ENCODE measurements around the gene ACTR2. TPM values are rescaled to one million over a fixed set of nuclear protein-coding genes. Genes with fewer than 3 reads are reported as not detected.
A peak's percentile ranks its signal among the peaks of the same experiment; 100 is the strongest.
"Not testable (repeated sequence)": the region's sequence is repeated elsewhere in the genome, so short reads cannot be mapped to it uniquely, and the experiment has no call there.

The ACTR2 gene
- 100 to 1,000 TPM in 3 of 4 donors, 10 to 100 TPM in 1; 90.3 to 126 (median 109) TPM for total RNA-seq

DNA sequence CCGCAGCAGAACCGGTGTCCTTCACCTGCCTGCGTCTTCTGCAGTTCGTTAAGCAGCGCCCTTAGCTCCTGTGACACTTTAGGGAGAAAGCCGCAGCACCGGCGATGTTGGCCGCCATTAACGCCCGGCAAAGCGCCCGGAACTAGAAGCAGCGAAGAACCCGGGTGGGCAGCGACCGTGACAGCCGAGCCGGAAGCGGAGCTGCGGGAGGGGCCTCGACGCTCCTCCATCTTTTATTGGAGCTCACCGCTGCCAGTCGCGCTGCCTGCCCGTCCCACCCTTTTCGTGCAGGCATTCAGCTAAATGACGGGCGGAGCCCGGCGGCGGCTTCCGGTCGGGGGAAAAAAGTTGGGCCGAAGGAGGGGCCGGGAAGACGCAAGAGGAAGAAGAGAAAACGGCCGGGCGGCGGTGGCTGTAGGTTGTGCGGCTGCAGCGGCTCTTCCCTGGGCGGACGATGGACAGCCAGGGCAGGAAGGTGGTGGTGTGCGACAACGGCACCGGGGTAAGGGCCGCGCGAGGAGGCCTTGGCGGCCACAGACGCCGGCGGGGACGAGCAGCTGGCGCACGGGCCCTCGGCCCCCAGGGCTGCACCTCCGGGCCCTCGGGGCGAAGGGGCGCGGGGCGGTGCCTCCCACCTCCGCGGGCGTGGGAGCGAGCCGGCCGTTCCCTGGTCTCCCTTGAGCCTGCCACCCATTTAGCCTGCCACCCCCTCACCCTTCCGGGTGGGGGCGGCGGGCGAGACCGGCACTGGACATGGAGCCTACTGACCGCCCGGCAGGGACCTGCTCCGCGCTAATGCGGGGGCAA lies at the start of gene ACTR2:
TSS of gene ACTR2 (plus strand) at position 376 of the 807 bp plus-strand sequence. CDS start at position 455, 79 bp downstream.
- TF ChIP-seq EP300 (IDR thresholded peaks at IDR 0.05) (no peak), POLR2AphosphoS5 (IDR thresholded peaks at IDR 0.05) (peak; percentile 73), POLR2A (IDR thresholded peaks at IDR 0.05) (peak; percentile 83 to 91)
- TF ChIP-seq, protein P1, sequence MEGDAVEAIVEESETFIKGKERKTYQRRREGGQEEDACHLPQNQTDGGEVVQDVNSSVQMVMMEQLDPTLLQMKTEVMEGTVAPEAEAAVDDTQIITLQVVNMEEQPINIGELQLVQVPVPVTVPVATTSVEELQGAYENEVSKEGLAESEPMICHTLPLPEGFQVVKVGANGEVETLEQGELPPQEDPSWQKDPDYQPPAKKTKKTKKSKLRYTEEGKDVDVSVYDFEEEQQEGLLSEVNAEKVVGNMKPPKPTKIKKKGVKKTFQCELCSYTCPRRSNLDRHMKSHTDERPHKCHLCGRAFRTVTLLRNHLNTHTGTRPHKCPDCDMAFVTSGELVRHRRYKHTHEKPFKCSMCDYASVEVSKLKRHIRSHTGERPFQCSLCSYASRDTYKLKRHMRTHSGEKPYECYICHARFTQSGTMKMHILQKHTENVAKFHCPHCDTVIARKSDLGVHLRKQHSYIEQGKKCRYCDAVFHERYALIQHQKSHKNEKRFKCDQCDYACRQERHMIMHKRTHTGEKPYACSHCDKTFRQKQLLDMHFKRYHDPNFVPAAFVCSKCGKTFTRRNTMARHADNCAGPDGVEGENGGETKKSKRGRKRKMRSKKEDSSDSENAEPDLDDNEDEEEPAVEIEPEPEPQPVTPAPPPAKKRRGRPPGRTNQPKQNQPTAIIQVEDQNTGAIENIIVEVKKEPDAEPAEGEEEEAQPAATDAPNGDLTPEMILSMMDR (IDR thresholded peaks at IDR 0.05): peak in 3 of 4 experiments; percentile 4 to 5 (median 4)
- no peaks in the 10 kb centered on the region for H3K9me3 ChIP-seq
- H3K27ac ChIP-seq: peak within 1 kb of the TSS; percentile 96 to 100 (median 98)
- ATAC-seq: peak; percentile 99
- H3K4me3 ChIP-seq: peak within 1 kb of the TSS; percentile 93 to 98
- H3K27me3 ChIP-seq: no peaks in the 10 kb centered on the region
- WGBS, 2 donors (ENCODE audit: low coverage in 1 of 2): no CpG with 5 or more reads among the region's 82 CpGs
- peaks cover 6 to 55% (median 27%) of the 10 kb centered on the region in 3 donors for H3K4me1 ChIP-seq
- peaks cover 0 to 4% of the 10 kb centered on the region in 2 donors for H3K36me3 ChIP-seq

- Histone ChIP-seq H3K36me3 (no peaks in the 10 kb centered on the region), H3K4me1 (peaks cover 0 to 8% (median 0%) of the 10 kb centered on the region in 3 donors), H3K27ac (no peak overlapping the region), H3K4me3 (no peak overlapping the region), H3K9me3 (no peaks in the 10 kb centered on the region), H3K27me3 (peaks cover under 1% of the 10 kb centered on the region)
- no peak for ATAC-seq
- TF ChIP-seq POLR2AphosphoS5 (IDR thresholded peaks at IDR 0.05) (no peak), EP300 (IDR thresholded peaks at IDR 0.05) (no peak), POLR2A (IDR thresholded peaks at IDR 0.05) (no peak)
- TF ChIP-seq, protein P1 (IDR thresholded peaks at IDR 0.05): no peak
- 57% methylated on average over 1 of the region's 5 CpGs; no CpG with 5 or more reads in 1 of the 2 donors for whole genome bisulfite sequencing, 2 donors (ENCODE audit: low coverage in 1 of 2)
Measured at GRCh38 chr2:65182570-65182969, 45.1 kb upstream of the ACTR2 start.

GRCh38 chr2:65183406-65183805 lies 44.2 kb upstream of the ACTR2 start:
- not testable (repeated sequence) for H3K4me1 ChIP-seq, H3K4me3 ChIP-seq, ATAC-seq, H3K9me3 ChIP-seq, H3K27ac ChIP-seq, H3K27me3 ChIP-seq, H3K36me3 ChIP-seq
- WGBS, 2 donors (ENCODE audit: low coverage in 1 of 2): 87% methylated on average over 3 of the region's 4 CpGs; no CpG with 5 or more reads in 1 of the 2 donors

- no peaks in the 10 kb centered on the region for H3K36me3 ChIP-seq
- H3K9me3 ChIP-seq: no peaks in the 10 kb centered on the region
- no peak for ATAC-seq
- H3K27ac ChIP-seq: no peak overlapping the region
- H3K4me3 ChIP-seq: no peak overlapping the region
- 100% methylated on average over 1 of the region's 3 CpGs; no CpG with 5 or more reads in 1 of the 2 donors for WGBS, 2 donors (ENCODE audit: low coverage in 1 of 2)
- TF ChIP-seq POLR2AphosphoS5 (IDR thresholded peaks at IDR 0.05) (no peak), POLR2A (IDR thresholded peaks at IDR 0.05) (no peak), EP300 (IDR thresholded peaks at IDR 0.05) (no peak)
- TF ChIP-seq, protein P1 (IDR thresholded peaks at IDR 0.05): no peak
- H3K4me1 ChIP-seq: peaks cover 0 to 9% (median 0%) of the 10 kb centered on the region in 3 donors
- no peaks in the 10 kb centered on the region for H3K27me3 ChIP-seq
Measured at GRCh38 chr2:65185012-65185411, 42.6 kb upstream of the ACTR2 start.

- Histone ChIP-seq H3K27ac (no peak overlapping the region), H3K4me1 (peaks cover 0 to 9% (median 0%) of the 10 kb centered on the region in 3 donors), H3K27me3 (no peaks in the 10 kb centered on the region), H3K9me3 (no peaks in the 10 kb centered on the region), H3K4me3 (no peak overlapping the region), H3K36me3 (no peaks in the 10 kb centered on the region)
- ATAC-seq: no peak
- no peak for TF ChIP-seq POLR2AphosphoS5 (IDR thresholded peaks at IDR 0.05)
- TF ChIP-seq, protein P1 (IDR thresholded peaks at IDR 0.05): no peak
- TF ChIP-seq POLR2A (IDR thresholded peaks at IDR 0.05): no peak
- no peak for TF ChIP-seq EP300 (IDR thresholded peaks at IDR 0.05)
- WGBS, 2 donors (ENCODE audit: low coverage in 1 of 2): 89 to 96% methylated on average over 4 to 11 of the region's 23 CpGs
Measured at GRCh38 chr2:65186093-65186868, 41.4 kb upstream of the ACTR2 start.
